ENCODE results near the gene FADS1.

FADS1 gene

DNA sequence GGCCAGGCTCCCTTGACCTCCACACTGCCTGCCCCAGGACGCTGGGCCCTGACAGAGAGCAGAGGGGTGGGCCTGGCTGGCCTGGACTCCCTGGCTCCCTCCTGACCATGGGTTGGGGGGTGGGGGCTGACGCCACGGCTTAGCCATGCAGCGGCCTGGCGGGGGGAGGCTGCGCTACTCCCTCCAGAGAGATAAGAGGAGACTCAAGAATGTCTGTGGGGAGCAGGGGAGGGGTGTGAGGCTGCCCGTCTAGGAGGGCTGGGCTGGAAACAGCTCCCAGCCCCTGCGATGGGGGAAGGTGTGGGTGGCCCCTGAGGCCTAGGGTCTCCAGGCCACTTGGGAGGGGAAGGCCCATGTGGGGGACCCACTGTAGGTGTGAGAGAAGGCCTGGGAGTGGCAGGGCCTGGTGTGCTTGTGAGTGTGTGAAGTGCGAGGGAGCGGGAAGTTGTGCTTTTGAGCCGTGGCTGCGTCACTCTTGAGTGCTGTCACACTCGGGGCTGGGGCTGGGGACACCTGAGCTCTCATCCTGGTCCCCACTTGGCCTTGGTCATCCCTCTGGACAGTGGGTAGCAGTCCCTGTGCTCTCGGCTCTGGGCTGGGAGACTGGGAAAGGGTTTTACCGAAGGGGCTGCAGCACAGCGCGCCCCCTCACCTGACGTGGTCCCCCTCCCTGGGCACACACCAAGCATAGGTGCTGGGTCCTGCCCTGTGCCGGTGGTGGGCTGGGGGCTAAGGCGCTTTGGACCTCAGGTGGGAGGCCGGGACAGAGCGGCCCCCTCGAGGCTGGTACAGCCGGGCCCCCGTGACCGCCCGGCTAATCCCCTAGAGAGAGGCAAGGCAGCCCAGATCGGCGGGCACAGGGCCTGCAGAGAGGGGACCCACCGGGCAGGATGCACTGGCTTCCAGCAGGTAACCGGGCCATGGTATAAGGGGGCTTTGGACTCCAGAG lies 62.0 kb downstream of the FADS1 start:
- Histone ChIP-seq H3K27ac (ENCODE audit: low read length) (no peak overlapping the region), H3K9ac (ENCODE audit: low read length in 2 of 2) (no peak overlapping the region), H3K4me1 (ENCODE audit: control insufficient read depth, insufficient read depth, low read length) (peaks cover 5% of the 10 kb centered on the region), H3K9me3 (ENCODE audit: control insufficient read depth in 2 of 2, low read length in 2 of 2) (no peaks in the 10 kb centered on the region), H3K36me3 (ENCODE audit: control insufficient read depth in 2 of 2, insufficient read depth in 2 of 2, low read length in 2 of 2) (no peaks in the 10 kb centered on the region), H3K4me3 (ENCODE audit: low read length in 2 of 2) (no peak overlapping the region), H3K27me3 (ENCODE audit: control insufficient read depth in 1 of 2, insufficient read depth in 2 of 2, low read length in 2 of 2) (peaks cover 20 to 23% of the 10 kb centered on the region in 2 donors)

GRCh38 chr11:61753672-61754071 lies 63.1 kb downstream of the FADS1 start:
- Histone ChIP-seq H3K4me1 (ENCODE audit: control insufficient read depth, insufficient read depth, low read length) (peaks cover 5% of the 10 kb centered on the region), H3K27me3 (ENCODE audit: control insufficient read depth in 1 of 2, insufficient read depth in 2 of 2, low read length in 2 of 2) (peaks cover 20 to 26% of the 10 kb centered on the region in 2 donors), H3K9ac (ENCODE audit: low read length in 2 of 2) (no peak overlapping the region), H3K27ac (ENCODE audit: low read length) (no peak overlapping the region), H3K4me3 (ENCODE audit: low read length in 2 of 2) (no peak overlapping the region), H3K36me3 (ENCODE audit: control insufficient read depth in 2 of 2, insufficient read depth in 2 of 2, low read length in 2 of 2) (no peaks in the 10 kb centered on the region), H3K9me3 (ENCODE audit: control insufficient read depth in 2 of 2, low read length in 2 of 2) (no peaks in the 10 kb centered on the region)

- peak overlapping the region; percentile 43 to 59 for H3K4me3 ChIP-seq (ENCODE audit: low read length in 2 of 2)
- H3K4me1 ChIP-seq (ENCODE audit: control insufficient read depth, insufficient read depth, low read length) = peaks cover 6% of the 10 kb centered on the region
- H3K27ac ChIP-seq (ENCODE audit: low read length) = no peak overlapping the region
- H3K9me3 ChIP-seq (ENCODE audit: control insufficient read depth in 2 of 2, low read length in 2 of 2) = no peaks in the 10 kb centered on the region
- no peaks in the 10 kb centered on the region for H3K36me3 ChIP-seq (ENCODE audit: control insufficient read depth in 2 of 2, insufficient read depth in 2 of 2, low read length in 2 of 2)
- no peak overlapping the region for H3K9ac ChIP-seq (ENCODE audit: low read length in 2 of 2)
- H3K27me3 ChIP-seq (ENCODE audit: control insufficient read depth in 1 of 2, insufficient read depth in 2 of 2, low read length in 2 of 2) = peaks cover 20 to 26% of the 10 kb centered on the region in 2 donors
Observed at GRCh38 chr11:61752925-61753521, 63.8 kb downstream of the FADS1 start.

- Histone ChIP-seq H3K27ac (ENCODE audit: low read length) (no peak within 1 kb of the TSS), H3K4me3 (ENCODE audit: low read length in 2 of 2) (peak within 1 kb of the TSS; percentile 43 to 59), H3K9me3 (ENCODE audit: control insufficient read depth in 2 of 2, low read length in 2 of 2) (no peaks in the 10 kb centered on the region), H3K27me3 (ENCODE audit: control insufficient read depth in 1 of 2, insufficient read depth in 2 of 2, low read length in 2 of 2) (peaks cover 22 to 26% of the 10 kb centered on the region in 2 donors), H3K9ac (ENCODE audit: low read length in 2 of 2) (peak within 1 kb of the TSS in 1 of 2 donors; percentile 42), H3K4me1 (ENCODE audit: control insufficient read depth, insufficient read depth, low read length) (peaks cover 10% of the 10 kb centered on the region), H3K36me3 (ENCODE audit: control insufficient read depth in 2 of 2, insufficient read depth in 2 of 2, low read length in 2 of 2) (no peaks in the 10 kb centered on the region)
Observed at GRCh38 chr11:61752117-61752924, 64.5 kb downstream of the FADS1 start, which contains the start of gene MYRF. MYRF (plus strand) TSS chr11:61752636; CDS start chr11:61752745, 109 bp downstream.

- H3K27me3 ChIP-seq (ENCODE audit: control insufficient read depth in 1 of 2, insufficient read depth in 2 of 2, low read length in 2 of 2) = peaks cover 22 to 26% of the 10 kb centered on the region in 2 donors
- H3K27ac ChIP-seq (ENCODE audit: low read length) = no peak overlapping the region
- no peak overlapping the region for H3K4me3 ChIP-seq (ENCODE audit: low read length in 2 of 2)
- no peaks in the 10 kb centered on the region for H3K36me3 ChIP-seq (ENCODE audit: control insufficient read depth in 2 of 2, insufficient read depth in 2 of 2, low read length in 2 of 2)
- no peaks in the 10 kb centered on the region for H3K9me3 ChIP-seq (ENCODE audit: control insufficient read depth in 2 of 2, low read length in 2 of 2)
- H3K9ac ChIP-seq (ENCODE audit: low read length in 2 of 2) = no peak overlapping the region
- peaks cover 10% of the 10 kb centered on the region for H3K4me1 ChIP-seq (ENCODE audit: control insufficient read depth, insufficient read depth, low read length)
Observed at GRCh38 chr11:61751384-61751783, 65.4 kb downstream of the FADS1 start.

GRCh38 chr11:61750631-61751273 lies 66.1 kb downstream of the FADS1 start:
- Histone ChIP-seq H3K9ac (ENCODE audit: low read length in 2 of 2) (no peak overlapping the region), H3K36me3 (ENCODE audit: control insufficient read depth in 2 of 2, insufficient read depth in 2 of 2, low read length in 2 of 2) (no peaks in the 10 kb centered on the region)

More at GRCh38 chr11:61750631-61751273, 66.1 kb downstream of the FADS1 start:
- Histone ChIP-seq H3K9me3 (ENCODE audit: control insufficient read depth in 2 of 2, low read length in 2 of 2) (no peaks in the 10 kb centered on the region), H3K4me1 (ENCODE audit: control insufficient read depth, insufficient read depth, low read length) (peaks cover 10% of the 10 kb centered on the region), H3K27ac (ENCODE audit: low read length) (no peak overlapping the region), H3K4me3 (ENCODE audit: low read length in 2 of 2) (no peak overlapping the region), H3K27me3 (ENCODE audit: control insufficient read depth in 1 of 2, insufficient read depth in 2 of 2, low read length in 2 of 2) (peaks cover 22 to 26% of the 10 kb centered on the region in 2 donors)
